Activated CD4-positive, alpha-beta memory T cell treated with anti-CD3 and anti-CD28 coated beads, Interleukin-2, amount 10 ng/mL, durations not matched to agents 7 days and 5 days (primary cell): ENCODE measurements around the gene INTS11. TPM values are rescaled to one million over a fixed set of nuclear protein-coding genes. Genes with fewer than 3 reads are reported as not detected.
A peak's percentile ranks its signal among the peaks of the same experiment; 100 is the strongest.
"Not testable (repeated sequence)": the region's sequence is repeated elsewhere in the genome, so short reads cannot be mapped to it uniquely, and the experiment has no call there.

Experiments
- CTCF ChIA-PET: fragments of 350-600 bp; sonication (Branson Sonifier 250); formaldehyde crosslinking; loops from one replicate; lab custom pipeline; 2021; ENCODE audit warnings: antibody characterized with exemption, inconsistent platforms; lab: Charles Lee
- POLR2A ChIA-PET: fragments of 350-600 bp; sonication (Branson Sonifier 250); formaldehyde crosslinking; loops from one replicate; lab custom pipeline; 2021; ENCODE audit warnings: antibody characterized with exemption; lab: Charles Lee
- DNase-seq: peaks from one replicate; pipeline ENCODE4 v3.0.0-alpha.2; 2020
- H3K27ac Mint-ChIP-seq: one replicate; pipeline ENCODE4 v1.8.0; 2021; ENCODE audit warnings: mild to moderate bottlenecking, mixed read lengths
- H3K27me3 Mint-ChIP-seq: one replicate; pipeline ENCODE4 v1.8.0; 2021; ENCODE audit warnings: mixed read lengths
- H3K36me3 Mint-ChIP-seq: one replicate; pipeline ENCODE4 v1.8.0; 2021; ENCODE audit warnings: low read depth, mixed read lengths
- H3K4me1 Mint-ChIP-seq: one replicate; pipeline ENCODE4 v1.8.0; 2021; ENCODE audit warnings: mixed read lengths
- H3K4me3 Mint-ChIP-seq: one replicate; pipeline ENCODE4 v1.8.0; 2021; ENCODE audit warnings: mild to moderate bottlenecking, mixed read lengths
- H3K9me3 Mint-ChIP-seq: one replicate; pipeline ENCODE4 v1.8.0; 2021; ENCODE audit warnings: mixed read lengths
- total RNA-seq, 2 experiments: library from RNA; stranded (reverse); gene quantifications; one replicate each; pipeline ENCODE4 v1.2.3, GENCODE V29; 2021

INTS11 gene
- total RNA-seq, 2 experiments from 2014 or later, result 109 to 111 TPM

GRCh38 chr1:1316199-1316598, 8.3 kb downstream of the INTS11 start:
- DNase-seq, result not testable (repeated sequence)

DNA sequence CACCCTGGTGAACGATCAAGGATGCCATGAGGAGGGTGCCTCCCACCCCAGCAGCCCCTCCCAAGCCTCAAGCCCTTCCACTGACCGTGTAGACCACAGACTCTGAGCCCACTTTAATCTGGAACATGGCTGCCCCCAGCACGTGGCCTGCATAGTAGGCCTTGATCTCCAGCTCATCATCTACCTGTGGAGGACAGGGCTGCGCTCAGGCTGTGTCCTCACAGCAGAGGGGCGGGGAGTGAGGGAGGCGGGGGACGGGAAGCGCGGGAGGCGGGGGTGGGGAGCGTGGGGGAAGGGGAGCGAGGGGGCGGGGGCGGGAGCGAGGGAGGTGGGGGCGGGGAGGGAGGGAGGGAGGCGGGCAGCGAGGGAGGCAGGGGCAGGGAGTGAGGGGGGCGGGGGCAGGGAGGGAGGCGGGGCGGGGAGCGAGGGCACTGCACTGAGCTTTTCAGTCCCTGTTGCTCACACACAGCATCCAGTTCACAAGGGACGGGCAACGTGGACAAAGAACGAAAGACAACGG, 9.0 kb downstream of the INTS11 start:
- ChIA-PET CTCF (no interaction called here), POLR2A (interaction anchor here (1.0 to 1.4 kb wide), 2 partner anchors 56 to 84 kb away, joined by 3 read pairs; partner anchors contain the start of gene CCNL2)
- no peak for DNase-seq
- Mint-ChIP-seq H3K27ac (no peak overlapping the region), H3K27me3 (no peaks in the 10 kb centered on the region), H3K4me3 (no peak overlapping the region), H3K36me3 (peaks cover 37% of the 10 kb centered on the region), H3K9me3 (no peaks in the 10 kb centered on the region), H3K4me1 (peaks cover 9% of the 10 kb centered on the region)

More at GRCh38 chr1:1316199-1316598, 8.3 kb downstream of the INTS11 start:
- CTCF ChIA-PET, H3K4me3 Mint-ChIP-seq, H3K27ac Mint-ChIP-seq, H3K9me3 Mint-ChIP-seq, H3K4me1 Mint-ChIP-seq, H3K27me3 Mint-ChIP-seq: not testable (repeated sequence)
- H3K36me3 Mint-ChIP-seq, result peaks cover 35% of the 10 kb centered on the region
- POLR2A ChIA-PET, result interaction anchor here (1.0 to 1.4 kb wide), 2 partner anchors 55 to 83 kb away, joined by 3 read pairs; partner anchors contain the start of gene CCNL2

- no peaks in the 10 kb centered on the region for H3K27me3 Mint-ChIP-seq
- CTCF ChIA-PET, result no interaction called here
- H3K4me3 Mint-ChIP-seq, result no peak overlapping the region
- POLR2A ChIA-PET, result interaction anchor here (1.4 kb wide), 1 partner anchor 56 kb away, joined by 3 read pairs; no protein-coding TSS in a partner anchor
- H3K4me1 Mint-ChIP-seq, result peaks cover 4% of the 10 kb centered on the region
- H3K9me3 Mint-ChIP-seq, result no peaks in the 10 kb centered on the region
- DNase-seq, result no peak
- no peak overlapping the region for H3K27ac Mint-ChIP-seq
- peaks cover 34% of the 10 kb centered on the region for H3K36me3 Mint-ChIP-seq
Measured at GRCh38 chr1:1314678-1315335, 9.7 kb downstream of the INTS11 start.

DNA sequence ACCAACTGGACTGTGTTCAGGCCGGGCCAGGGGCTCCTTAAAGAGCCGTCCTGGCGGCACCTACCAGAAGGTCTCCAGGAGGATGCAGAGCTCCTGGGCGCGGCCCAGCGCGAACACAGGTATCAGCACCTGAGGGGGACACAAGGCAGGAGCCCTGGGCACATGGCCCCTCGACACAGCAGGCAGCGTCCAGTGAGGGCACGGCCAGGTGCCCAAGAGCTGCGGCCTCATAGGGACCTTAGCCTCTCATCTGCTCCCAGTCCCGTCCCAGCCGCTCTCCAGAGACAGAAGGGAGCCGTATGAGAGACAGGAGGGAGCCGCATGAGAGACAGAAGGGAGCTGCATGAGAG, 10.2 kb downstream of the INTS11 start:
- ChIA-PET CTCF (no interaction called here), POLR2A (interaction anchor here (1.8 kb wide), 1 partner anchor 9 kb away, joined by 6 read pairs; no protein-coding TSS in a partner anchor)

DNA sequence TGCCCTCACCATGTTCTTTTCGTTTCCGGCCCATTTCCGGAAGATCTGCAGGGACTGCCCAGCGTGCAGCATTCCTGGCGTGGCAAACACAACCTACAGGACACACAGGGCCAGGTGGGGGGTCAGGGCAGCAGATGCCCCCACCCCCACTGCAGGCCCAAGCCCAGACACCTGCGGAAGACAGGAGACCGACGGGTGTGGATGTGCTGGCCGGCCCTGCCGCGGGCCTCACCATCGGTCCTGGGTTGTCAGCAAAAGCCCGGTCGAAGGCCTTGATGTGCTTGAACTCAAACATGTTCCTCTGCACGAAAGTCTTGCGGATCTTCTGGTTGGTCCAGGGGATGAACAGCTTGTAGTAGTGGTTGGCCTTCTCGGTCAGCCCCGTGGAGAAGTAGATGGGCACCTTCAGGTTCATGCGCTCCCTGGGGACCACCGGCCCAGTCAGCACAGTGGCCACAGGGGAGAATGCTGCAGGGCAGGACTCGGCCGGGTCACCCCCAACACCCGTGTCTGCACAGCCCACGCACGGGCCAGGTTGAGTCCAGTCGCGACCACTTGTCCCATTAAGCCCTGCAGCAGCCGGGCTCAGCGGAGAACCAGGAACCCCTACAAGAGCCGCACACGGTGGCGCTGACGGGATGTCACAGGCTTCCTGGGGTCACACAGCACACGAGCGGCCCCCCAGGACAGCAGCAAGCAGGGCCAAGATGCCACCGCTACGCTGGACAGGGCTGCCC, 10.8 kb downstream of the INTS11 start:
- DNase-seq, result no peak
- Mint-ChIP-seq H3K36me3 (peaks cover 28% of the 10 kb centered on the region), H3K4me1 (peaks cover 6% of the 10 kb centered on the region), H3K27ac (no peak overlapping the region), H3K4me3 (no peak overlapping the region), H3K9me3 (no peaks in the 10 kb centered on the region), H3K27me3 (no peaks in the 10 kb centered on the region)
- POLR2A ChIA-PET, result interaction anchor here (1.8 kb wide), 1 partner anchor 10 kb away, joined by 6 read pairs; no protein-coding TSS in a partner anchor
- CTCF ChIA-PET, result no interaction called here

More for the DNA sequence above, 10.2 kb downstream of the INTS11 start:
- DNase-seq, result no peak
- H3K36me3 Mint-ChIP-seq, result peaks cover 30% of the 10 kb centered on the region
- no peak overlapping the region for H3K4me3 Mint-ChIP-seq
- no peak overlapping the region for H3K27ac Mint-ChIP-seq
- peaks cover 8% of the 10 kb centered on the region for H3K4me1 Mint-ChIP-seq
- H3K27me3 Mint-ChIP-seq, result no peaks in the 10 kb centered on the region
- no peaks in the 10 kb centered on the region for H3K9me3 Mint-ChIP-seq

- no peak for DNase-seq
- ChIA-PET CTCF (no interaction called here), POLR2A (interaction anchor here (0.5 to 1.8 kb wide), 3 partner anchors 11 to 36 kb away, joined by 3 to 6 read pairs (median 3); no protein-coding TSS in a partner anchor)
- Mint-ChIP-seq H3K36me3 (peaks cover 26% of the 10 kb centered on the region), H3K27ac (no peak overlapping the region), H3K4me3 (no peak overlapping the region), H3K4me1 (peaks cover 6% of the 10 kb centered on the region), H3K9me3 (no peaks in the 10 kb centered on the region), H3K27me3 (no peaks in the 10 kb centered on the region)
Measured at GRCh38 chr1:1312450-1313314, 11.8 kb downstream of the INTS11 start.

- peak overlapping the region; percentile 27 for H3K4me3 Mint-ChIP-seq
- peaks cover 24% of the 10 kb centered on the region for H3K36me3 Mint-ChIP-seq
- H3K9me3 Mint-ChIP-seq, result no peaks in the 10 kb centered on the region
- H3K27ac Mint-ChIP-seq, result no peak overlapping the region
- DNase-seq, result no peak
- H3K4me1 Mint-ChIP-seq, result peaks cover 13% of the 10 kb centered on the region
- no peaks in the 10 kb centered on the region for H3K27me3 Mint-ChIP-seq
- ChIA-PET CTCF (no interaction called here), POLR2A (interaction anchor here (0.9 to 1.2 kb wide), 3 partner anchors 14 to 94 kb away, joined by 3 read pairs; no protein-coding TSS in a partner anchor)
Measured at GRCh38 chr1:1311107-1312104, 13.1 kb downstream of the INTS11 start.

DNA sequence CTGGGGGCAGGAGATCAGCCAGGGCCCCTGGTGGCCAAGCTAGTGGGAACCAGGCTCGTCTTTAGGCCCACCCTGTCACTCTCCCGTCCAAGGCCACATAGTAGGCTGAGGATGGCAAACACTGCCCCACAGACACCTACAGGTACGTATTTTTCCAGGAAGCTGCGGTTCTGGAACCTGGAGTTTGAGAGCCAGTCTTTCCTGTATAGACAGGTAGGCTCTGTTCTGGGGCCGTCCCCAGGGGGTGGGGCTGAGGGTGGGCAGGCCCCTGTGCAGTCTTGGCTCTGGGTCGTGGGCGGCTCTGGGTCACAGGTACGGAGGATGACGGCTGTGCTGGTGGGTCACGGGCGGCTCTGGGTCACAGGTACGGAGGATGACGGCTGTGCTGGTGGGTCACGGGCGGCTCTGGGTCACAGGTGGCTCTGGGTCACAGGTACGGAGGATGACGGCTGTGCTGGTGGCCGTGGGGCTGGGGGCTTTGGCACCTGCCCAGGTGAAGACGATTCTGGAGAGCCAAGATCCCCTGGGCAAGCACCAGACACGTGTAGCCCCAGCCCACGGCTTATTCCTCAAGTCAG, 13.9 kb downstream of the INTS11 start:
- CTCF ChIA-PET, result no interaction called here
- peaks cover 21% of the 10 kb centered on the region for H3K4me1 Mint-ChIP-seq

DNA sequence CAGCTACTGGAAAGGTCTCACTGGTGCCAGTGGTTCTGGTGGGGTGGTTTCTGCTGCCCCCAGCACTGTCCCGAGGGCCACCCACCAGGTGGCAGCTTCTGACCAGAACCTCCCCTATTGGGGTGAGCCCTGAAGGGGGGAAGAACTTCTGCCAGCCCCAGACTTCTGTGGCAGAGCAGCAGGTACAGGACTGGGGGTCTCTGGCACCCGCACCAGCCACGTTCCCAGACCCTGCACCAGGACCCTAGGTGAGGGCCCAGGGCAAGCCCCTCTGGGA, 14.4 kb downstream of the INTS11 start:
- Mint-ChIP-seq H3K9me3 (no peaks in the 10 kb centered on the region), H3K4me3 (peak overlapping the region; percentile 74), H3K27ac (no peak overlapping the region), H3K27me3 (no peaks in the 10 kb centered on the region), H3K4me1 (peaks cover 25% of the 10 kb centered on the region), H3K36me3 (peaks cover 18% of the 10 kb centered on the region)
- ChIA-PET CTCF (no interaction called here), POLR2A (interaction anchor here (1.2 to 1.5 kb wide), 4 partner anchors 11 to 95 kb away, joined by 3 to 6 read pairs (median 4); partner anchors contain the start of gene AURKAIP1)
- no peak for DNase-seq

More for the DNA sequence above, 13.9 kb downstream of the INTS11 start:
- Mint-ChIP-seq H3K4me3 (peak overlapping the region; percentile 27), H3K9me3 (no peaks in the 10 kb centered on the region), H3K27ac (no peak overlapping the region), H3K36me3 (peaks cover 21% of the 10 kb centered on the region), H3K27me3 (no peaks in the 10 kb centered on the region)
- POLR2A ChIA-PET, result interaction anchor here (1.2 to 1.5 kb wide), 3 partner anchors 12 to 95 kb away, joined by 3 to 5 read pairs (median 3); partner anchors contain the start of gene AURKAIP1
- DNase-seq, result no peak

DNA sequence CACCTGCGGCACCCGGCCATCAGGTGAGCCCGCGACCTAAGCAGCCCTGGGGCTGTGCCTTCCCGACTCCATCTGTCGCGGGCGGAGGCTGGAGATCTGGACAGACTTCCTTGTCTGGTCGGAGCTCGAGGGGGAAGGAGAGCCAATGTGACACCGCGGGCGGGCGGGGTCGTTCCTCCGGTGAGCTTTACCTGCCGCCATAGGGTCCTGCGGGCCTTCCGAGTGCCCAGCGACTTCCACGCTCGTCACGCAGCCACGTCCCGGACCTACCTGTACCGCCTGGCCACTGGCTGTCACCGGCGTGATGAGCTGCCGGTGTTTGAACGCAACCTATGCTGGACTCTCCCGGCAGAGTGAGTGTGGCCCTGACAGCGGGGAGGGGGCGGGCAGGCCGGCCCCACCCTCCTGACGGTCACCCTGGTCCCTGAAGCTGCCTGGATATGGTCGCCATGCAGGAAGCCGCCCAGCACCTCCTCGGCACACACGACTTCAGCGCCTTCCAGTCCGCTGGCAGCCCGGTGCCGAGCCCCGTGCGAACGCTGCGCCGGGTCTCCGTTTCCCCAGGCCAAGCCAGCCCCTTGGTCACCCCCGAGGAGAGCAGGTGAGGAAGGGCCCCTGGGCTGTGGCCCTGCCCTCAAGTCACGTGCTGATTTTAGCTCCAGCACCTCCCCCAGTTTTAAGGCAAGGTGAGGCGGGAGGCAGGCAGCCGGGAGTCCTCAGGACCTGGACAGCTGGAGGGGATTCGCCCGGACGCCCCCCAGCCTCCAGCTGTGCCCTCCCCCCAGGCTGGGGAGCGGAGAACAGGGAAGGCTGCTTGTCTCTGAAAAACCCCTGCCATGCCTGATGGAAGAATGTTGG, 15.0 kb downstream of the INTS11 start:
- Mint-ChIP-seq H3K4me3 (peak overlapping the region; percentile 74), H3K27ac (peak overlapping the region; percentile 47), H3K4me1 (peaks cover 28% of the 10 kb centered on the region), H3K9me3 (no peaks in the 10 kb centered on the region), H3K36me3 (peaks cover 14% of the 10 kb centered on the region), H3K27me3 (no peaks in the 10 kb centered on the region)
- CTCF ChIA-PET, result no interaction called here
- POLR2A ChIA-PET, result interaction anchor here (1.2 to 1.5 kb wide), 5 partner anchors 10 to 96 kb away, joined by 3 to 6 read pairs (median 4); partner anchors contain the start of genes AURKAIP1 and CCNL2
- no peak for DNase-seq
